Central memory CD8-positive, alpha-beta T cell (primary cell): Measurements from ENCODE around the gene ACTMAP.

Experiments used
- ATAC-seq: fragments of 150-1000 bp; cut with Tn5 transposase; replicated peaks from 2 replicates; pipeline ENCODE4 v1.10.0; 2022; ENCODE audit warnings: mild to moderate bottlenecking, moderate FRiP score, moderate number of reproducible peaks; ENCODE audit not compliant: poor library complexity, severe bottlenecking; ENCODE audit errors: extremely low read depth
- DNase-seq, 2 donors: peaks; one replicate each; pipeline ENCODE4 v3.0.0; 2021; ENCODE audit warnings: low spot score in 2 of 2
- H3K27ac Mint-ChIP-seq: one replicate; pipeline ENCODE4 v1.8.0; 2022; ENCODE audit warnings: low read depth, mild to moderate bottlenecking, moderate library complexity, mixed read lengths
- H3K27me3 Mint-ChIP-seq: one replicate; pipeline ENCODE4 v1.8.0; 2022; ENCODE audit warnings: mixed read lengths
- H3K36me3 Mint-ChIP-seq: one replicate; pipeline ENCODE4 v1.8.0; 2022; ENCODE audit warnings: mild to moderate bottlenecking, moderate library complexity, mixed read lengths; ENCODE audit not compliant: insufficient read depth
- H3K4me1 Mint-ChIP-seq: one replicate; pipeline ENCODE4 v1.8.0; 2022; ENCODE audit warnings: mixed read lengths
- H3K4me3 Mint-ChIP-seq: one replicate; pipeline ENCODE4 v1.8.0; 2022; ENCODE audit warnings: mild to moderate bottlenecking, moderate library complexity, mixed read lengths
- H3K9me3 Mint-ChIP-seq: one replicate; pipeline ENCODE4 v1.8.0; 2022; ENCODE audit warnings: mixed read lengths

ACTMAP gene

DNA sequence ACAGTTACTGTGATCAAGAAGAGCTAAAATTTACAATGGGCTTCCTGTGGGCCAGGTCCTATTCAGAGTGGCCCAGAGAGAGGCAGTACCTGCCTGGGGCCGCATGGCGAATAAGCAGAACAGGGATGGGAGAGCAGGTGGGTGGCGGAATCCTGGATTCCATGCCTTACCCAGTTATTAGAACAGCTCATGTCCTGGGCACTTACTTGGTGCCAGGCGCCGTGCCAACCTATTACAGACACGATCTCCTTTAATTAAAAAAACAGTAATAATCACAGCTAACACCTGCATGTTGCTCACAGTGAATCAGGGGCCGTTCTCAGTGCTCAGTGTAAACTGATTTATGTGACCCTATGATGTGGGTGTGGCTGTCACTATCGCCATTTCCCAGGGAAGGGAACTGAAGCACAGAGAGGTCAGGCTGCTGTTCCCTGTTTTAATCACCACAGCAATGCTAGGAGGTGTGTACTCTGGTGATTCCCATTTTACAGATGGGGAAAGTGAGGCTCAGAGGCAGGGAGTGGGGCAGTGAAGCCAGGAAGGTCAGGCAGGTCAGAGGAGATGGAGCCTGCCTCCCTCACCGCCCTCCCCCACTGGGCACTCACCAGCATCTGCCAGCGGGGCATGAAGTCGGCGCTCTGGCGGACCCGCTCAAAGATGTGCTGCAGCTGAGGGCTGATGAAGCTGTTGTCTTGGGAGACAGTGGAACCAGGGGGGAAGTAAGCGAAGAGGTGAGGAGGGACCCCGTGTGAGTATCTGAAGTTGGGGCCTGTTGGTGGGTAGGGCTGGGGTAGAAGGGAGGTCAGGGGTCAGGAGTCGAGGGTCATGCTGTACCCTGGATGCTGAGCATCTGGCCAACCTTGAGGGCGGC lies 45.6 kb downstream of the ACTMAP start:
- ATAC-seq (no peak), DNase-seq (no peak)
- no peaks in the 10 kb centered on the region for H3K4me1 Mint-ChIP-seq
- no peaks in the 10 kb centered on the region for H3K9me3 Mint-ChIP-seq
- no peak overlapping the region for H3K4me3 Mint-ChIP-seq
- no peaks in the 10 kb centered on the region for H3K27me3 Mint-ChIP-seq
- peaks cover 36% of the 10 kb centered on the region for H3K36me3 Mint-ChIP-seq
- no peak overlapping the region for H3K27ac Mint-ChIP-seq

DNA sequence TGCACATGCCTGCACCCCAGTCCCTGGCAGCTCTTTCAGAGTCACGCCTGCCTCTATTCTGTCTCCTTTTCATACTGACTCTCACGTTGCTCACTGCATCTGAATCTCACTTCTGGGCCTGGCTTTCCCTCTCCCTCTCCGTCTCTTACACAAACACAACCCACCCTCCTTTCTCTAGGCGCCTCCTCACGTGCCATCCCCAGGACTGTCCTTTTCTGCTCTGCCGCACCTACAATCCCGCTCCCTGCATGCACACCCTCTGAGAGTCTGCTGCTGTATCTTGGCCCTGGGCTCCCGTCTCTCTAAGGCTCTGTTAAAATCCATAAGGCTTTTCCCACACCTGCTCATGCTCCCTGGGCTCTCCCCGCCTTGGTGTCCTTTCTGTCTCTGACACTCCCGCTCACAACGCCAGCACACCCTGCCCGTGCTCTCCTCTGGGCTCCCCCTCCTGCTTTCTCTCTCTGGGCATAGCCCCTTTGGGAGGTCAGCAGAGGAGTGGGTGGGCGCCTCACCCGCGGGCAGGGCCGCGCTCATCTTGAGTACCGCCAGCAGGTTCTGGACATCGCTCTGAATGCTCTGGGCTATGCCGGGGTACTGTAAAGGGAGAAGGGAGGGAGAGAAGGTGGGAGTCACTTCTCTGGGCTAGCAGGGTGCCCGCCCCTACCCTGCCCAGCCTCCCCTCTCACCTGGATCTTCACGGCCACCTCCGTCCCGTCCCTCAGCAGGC lies 47.1 kb downstream of the ACTMAP start:
- H3K36me3 Mint-ChIP-seq: peaks cover 23% of the 10 kb centered on the region
- H3K9me3 Mint-ChIP-seq: no peaks in the 10 kb centered on the region
- no peak overlapping the region for H3K4me3 Mint-ChIP-seq
- no peaks in the 10 kb centered on the region for H3K27me3 Mint-ChIP-seq
- ATAC-seq (no peak), DNase-seq (no peak)
- no peak overlapping the region for H3K27ac Mint-ChIP-seq
- no peaks in the 10 kb centered on the region for H3K4me1 Mint-ChIP-seq

DNA sequence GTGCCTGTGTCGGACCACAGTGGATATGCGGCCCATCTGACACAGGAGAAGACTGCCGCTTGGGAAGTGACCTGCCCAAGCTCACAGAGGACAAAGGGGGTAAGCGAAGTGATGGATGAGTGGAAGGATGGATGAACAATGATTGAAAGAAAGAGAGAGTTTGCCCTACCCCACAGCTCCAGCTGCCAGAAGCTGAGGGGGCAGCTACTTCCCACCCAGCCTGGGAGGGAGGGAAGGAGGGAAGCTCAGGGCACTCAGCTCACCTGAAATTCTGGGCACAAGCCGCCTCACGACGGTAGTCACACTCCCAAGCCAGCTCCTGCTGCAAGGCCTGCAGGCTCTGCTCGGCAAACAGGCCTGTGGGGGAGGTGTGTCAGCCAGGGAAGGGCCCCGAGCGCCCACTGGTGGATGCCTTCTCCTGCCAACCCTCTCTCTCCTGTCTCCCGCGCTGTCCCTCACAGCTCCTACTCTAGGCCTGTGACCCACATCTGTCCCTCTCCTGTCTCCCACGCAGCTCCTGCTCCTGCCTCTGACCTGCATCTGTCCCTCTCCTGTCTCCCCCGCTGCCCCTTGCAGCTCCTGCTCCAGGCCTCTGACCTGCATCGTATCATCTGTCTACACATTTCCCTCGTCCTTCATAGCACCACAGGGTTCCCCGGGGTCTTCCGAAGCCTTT lies 47.8 kb downstream of the ACTMAP start:
- peaks cover 20% of the 10 kb centered on the region for H3K36me3 Mint-ChIP-seq
- no peaks in the 10 kb centered on the region for H3K27me3 Mint-ChIP-seq
- no peak for ATAC-seq
- H3K9me3 Mint-ChIP-seq: no peaks in the 10 kb centered on the region
- H3K4me3 Mint-ChIP-seq: no peak overlapping the region
- no peak for DNase-seq
- H3K4me1 Mint-ChIP-seq: no peaks in the 10 kb centered on the region
- no peak overlapping the region for H3K27ac Mint-ChIP-seq

DNA sequence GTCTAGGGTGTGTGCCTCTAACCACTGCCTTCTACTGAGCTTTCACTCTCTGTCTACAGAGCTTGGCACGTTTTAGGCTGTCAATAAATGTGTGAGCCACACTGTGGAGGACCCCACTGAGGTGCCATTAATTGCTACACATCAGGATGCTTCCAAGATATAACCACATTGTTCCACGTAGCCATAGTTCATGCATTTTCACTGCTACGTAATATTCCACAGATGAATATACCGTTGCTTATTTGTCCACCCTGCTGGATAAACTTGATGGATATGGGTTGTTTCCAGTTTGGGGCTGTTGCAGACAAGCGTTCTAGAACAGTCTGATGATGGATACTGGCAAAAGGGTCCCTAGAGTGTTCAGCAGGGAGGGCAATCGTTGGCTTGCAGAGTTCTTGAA lies 48.5 kb downstream of the ACTMAP start:
- H3K4me3 Mint-ChIP-seq: no peak overlapping the region
- ATAC-seq: no peak
- no peaks in the 10 kb centered on the region for H3K4me1 Mint-ChIP-seq

DNA sequence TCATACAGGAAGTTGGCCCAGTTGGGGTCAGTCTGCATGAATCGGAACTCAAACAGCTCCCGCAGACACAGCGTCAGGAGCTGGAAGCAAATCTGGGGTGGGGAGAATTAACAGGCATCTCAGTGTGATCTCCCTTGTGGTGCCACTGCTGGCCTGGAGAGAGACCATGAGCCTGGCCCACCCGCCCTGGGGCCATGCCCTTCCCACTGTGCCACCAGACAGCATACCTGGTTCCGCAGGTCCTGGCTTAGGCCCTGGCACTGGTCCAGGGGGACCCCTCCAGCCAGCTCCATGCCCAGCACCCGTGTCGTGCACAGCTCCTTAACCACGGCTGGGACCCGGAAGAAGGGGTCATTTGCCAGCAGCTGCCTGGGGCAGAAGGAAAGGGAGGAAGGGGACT lies 50.2 kb downstream of the ACTMAP start:
- Mint-ChIP-seq H3K4me1 (no peaks in the 10 kb centered on the region), H3K36me3 (peaks cover 15% of the 10 kb centered on the region), H3K9me3 (no peaks in the 10 kb centered on the region), H3K27me3 (no peaks in the 10 kb centered on the region), H3K27ac (no peak overlapping the region), H3K4me3 (no peak overlapping the region)
- ATAC-seq (no peak), DNase-seq (no peak)

More for the DNA sequence above, 48.5 kb downstream of the ACTMAP start:
- no peak overlapping the region for H3K27ac Mint-ChIP-seq
- peaks cover 17% of the 10 kb centered on the region for H3K36me3 Mint-ChIP-seq
- no peak for DNase-seq
- H3K27me3 Mint-ChIP-seq: no peaks in the 10 kb centered on the region
- no peaks in the 10 kb centered on the region for H3K9me3 Mint-ChIP-seq

DNA sequence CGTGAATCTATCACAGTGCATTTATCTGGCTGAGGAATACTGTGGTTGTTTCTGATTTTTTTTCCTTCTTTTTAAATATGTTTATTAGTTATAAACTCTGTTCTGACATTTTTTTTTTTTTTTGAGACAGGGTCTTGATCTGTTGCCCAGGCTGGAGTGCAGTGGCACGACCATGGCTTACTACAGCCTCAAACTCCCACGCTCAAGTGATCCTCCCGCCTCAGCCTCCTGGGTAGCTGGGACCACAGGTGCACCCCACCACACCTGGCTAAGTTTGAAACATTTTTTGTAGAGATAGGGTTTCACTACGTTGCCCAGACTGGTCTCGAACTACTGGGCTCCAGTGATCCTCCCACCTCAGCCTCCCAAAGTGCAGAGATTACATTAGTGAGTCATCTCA lies 53.3 kb downstream of the ACTMAP start:
- H3K27me3 Mint-ChIP-seq: no peaks in the 10 kb centered on the region
- H3K36me3 Mint-ChIP-seq: peaks cover 7% of the 10 kb centered on the region
- no peaks in the 10 kb centered on the region for H3K4me1 Mint-ChIP-seq
- no peak for ATAC-seq
- DNase-seq: no peak
- no peak overlapping the region for H3K4me3 Mint-ChIP-seq
- H3K9me3 Mint-ChIP-seq: no peaks in the 10 kb centered on the region
- H3K27ac Mint-ChIP-seq: peak overlapping the region; percentile 13

DNA sequence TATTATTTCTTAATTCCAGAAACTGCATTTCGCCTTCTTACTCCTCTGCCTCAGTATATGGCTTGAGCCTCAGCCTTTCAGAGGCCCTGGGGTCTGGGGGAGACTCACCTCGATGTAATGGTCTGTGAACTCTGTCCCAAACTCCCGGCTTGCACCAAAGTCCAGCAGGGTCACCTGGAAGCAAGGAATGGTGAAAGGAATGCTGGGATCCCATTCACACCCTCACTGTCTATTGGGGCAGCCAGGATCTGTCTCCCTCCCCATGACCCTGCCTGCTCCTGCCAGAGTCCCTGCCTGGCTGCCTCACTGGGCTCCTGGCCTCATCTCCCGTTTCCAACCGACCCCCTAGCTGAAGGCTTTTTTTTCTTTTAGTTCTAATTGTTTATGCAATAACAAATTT lies 54.4 kb downstream of the ACTMAP start:
- H3K27ac Mint-ChIP-seq: no peak overlapping the region
- ATAC-seq: no peak
- H3K4me3 Mint-ChIP-seq: no peak overlapping the region
- no peaks in the 10 kb centered on the region for H3K9me3 Mint-ChIP-seq
- H3K36me3 Mint-ChIP-seq: peaks cover 6% of the 10 kb centered on the region
- no peaks in the 10 kb centered on the region for H3K27me3 Mint-ChIP-seq
- no peak for DNase-seq
- peaks cover 2% of the 10 kb centered on the region for H3K4me1 Mint-ChIP-seq

DNA sequence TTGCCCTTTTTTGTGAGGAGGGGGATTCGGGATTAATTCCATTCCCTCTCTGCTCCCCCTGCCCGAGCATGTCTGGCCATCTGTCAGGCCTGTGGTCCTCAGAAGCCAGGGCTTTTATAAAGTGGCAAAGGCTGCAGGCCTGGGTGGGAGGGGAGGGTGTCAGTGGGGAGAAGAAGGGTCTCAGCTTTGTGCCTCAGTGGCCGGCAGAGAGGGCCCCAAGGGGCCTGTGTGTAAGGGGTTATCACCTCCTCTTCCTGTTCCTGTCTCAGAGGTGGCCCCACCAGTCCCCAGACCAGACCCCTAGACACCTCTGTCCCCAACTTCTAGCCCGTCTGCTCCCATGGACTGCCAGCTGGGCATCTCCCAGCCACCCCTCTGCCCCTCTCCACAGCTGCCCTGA lies 56.4 kb downstream of the ACTMAP start:
- DNase-seq (no peak), ATAC-seq (no peak)
- Mint-ChIP-seq H3K27me3 (no peaks in the 10 kb centered on the region), H3K9me3 (no peaks in the 10 kb centered on the region), H3K36me3 (peaks cover 6% of the 10 kb centered on the region), H3K4me3 (no peak overlapping the region), H3K27ac (peak overlapping the region; percentile 10), H3K4me1 (peaks cover 5% of the 10 kb centered on the region)

DNA sequence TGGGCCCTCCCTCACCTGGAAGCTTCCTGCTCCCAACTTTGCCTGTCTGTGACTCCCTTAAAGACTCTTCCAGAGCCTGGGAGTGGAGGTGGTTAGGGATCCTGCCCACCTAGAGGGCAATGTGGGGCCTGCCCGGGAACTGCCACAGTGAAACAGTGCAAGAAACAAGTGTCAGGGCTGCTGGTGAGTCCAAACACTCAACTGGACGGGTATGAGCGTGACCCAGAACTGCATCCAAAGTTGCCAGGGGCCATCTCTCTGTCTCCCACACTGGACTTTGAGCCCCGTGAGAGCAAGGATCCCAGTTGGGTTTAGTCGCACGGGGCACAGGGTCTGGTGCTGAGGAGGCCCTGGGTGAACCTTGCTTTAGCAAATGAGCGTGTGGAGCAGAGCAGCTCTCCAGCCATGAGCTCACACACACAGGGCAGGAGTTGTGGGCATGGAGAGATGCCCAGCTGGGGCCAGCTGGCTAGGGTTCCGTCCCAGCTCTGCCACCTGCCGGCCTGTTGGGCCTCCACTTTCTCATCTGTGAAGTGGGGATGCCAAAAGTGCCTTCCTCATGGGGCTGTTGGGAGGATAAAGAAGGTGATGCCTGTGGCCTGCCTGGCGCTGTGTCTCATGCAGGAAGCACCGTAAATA lies 57.0 kb downstream of the ACTMAP start:
- no peak overlapping the region for H3K27ac Mint-ChIP-seq
- DNase-seq (no peak), ATAC-seq (no peak)
- peaks cover 5% of the 10 kb centered on the region for H3K4me1 Mint-ChIP-seq
- no peak overlapping the region for H3K4me3 Mint-ChIP-seq
- H3K9me3 Mint-ChIP-seq: no peaks in the 10 kb centered on the region
- H3K27me3 Mint-ChIP-seq: no peaks in the 10 kb centered on the region
- H3K36me3 Mint-ChIP-seq: peaks cover 5% of the 10 kb centered on the region

DNA sequence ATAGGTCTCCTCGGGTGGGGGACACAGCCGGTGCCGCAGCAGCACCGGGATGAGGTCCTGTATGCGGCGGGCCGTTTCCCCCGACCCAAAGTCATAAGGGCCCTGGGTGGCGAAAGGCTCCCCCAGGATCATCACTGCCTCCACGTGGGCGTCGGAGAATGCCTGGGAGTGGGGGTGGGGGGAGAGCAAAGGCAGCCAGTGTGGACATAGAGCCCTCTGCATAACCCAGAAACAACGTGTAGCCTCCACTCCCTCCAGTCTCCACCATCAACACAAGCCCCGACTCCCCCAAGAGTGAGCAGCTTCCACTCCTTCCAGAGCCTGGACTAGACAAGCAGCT lies 58.1 kb downstream of the ACTMAP start:
- Mint-ChIP-seq H3K27ac (no peak overlapping the region), H3K27me3 (no peaks in the 10 kb centered on the region), H3K4me1 (peaks cover 5% of the 10 kb centered on the region), H3K36me3 (peaks cover 4% of the 10 kb centered on the region), H3K9me3 (no peaks in the 10 kb centered on the region), H3K4me3 (no peak overlapping the region)
- DNase-seq: no peak
- ATAC-seq: no peak

DNA sequence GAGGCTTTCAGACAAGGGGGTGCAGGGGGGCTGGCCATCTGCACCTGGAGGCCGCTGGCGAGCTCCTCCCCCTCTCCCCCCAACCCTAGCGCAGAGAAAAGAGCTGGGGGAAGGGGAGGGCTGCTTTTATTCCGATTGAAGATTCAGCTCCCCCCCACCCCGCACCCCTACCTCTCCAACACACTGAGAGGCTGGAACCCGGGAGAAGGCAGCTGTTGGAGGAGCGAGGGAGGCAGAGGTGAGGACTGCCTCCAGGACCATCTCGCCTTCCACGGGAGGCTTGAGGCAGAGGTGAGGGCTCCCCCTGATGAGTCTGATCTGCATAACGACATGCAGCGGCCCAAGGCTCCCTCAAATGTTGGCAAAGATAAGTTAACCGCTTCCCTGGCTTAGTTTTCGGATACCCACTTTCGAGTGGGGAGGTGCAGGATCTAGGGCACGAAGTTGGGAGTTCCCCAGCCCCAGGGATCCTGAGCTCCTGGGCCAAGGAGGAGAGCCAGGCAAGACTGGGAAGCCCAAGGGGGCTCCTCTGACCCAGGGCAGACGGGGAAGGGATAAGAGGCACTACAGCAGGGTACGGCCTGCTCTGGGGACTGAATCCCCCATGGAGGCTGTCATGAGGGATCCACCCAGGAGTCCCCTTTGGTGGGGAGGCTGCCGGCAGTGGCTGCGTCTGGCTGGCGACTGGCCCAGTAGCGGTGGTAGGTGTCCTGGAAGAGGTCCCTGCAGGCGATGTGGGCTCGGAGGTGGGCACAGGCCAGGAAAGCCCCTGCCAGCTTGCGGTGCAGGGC lies 58.7 kb downstream of the ACTMAP start:
- ATAC-seq (no peak), DNase-seq (no peak)
- Mint-ChIP-seq H3K27ac (no peak overlapping the region), H3K27me3 (no peaks in the 10 kb centered on the region), H3K4me3 (peak overlapping the region; percentile 81), H3K36me3 (peaks cover 4% of the 10 kb centered on the region), H3K9me3 (no peaks in the 10 kb centered on the region), H3K4me1 (peaks cover 5% of the 10 kb centered on the region)
